A673 (cell line): ENCODE measurements around the gene FLACC1. TPM values are rescaled to one million over a fixed set of nuclear protein-coding genes. Genes with fewer than 3 reads are reported as not detected.
"Not testable (repeated sequence)": the region's sequence is repeated elsewhere in the genome, so short reads cannot be mapped to it uniquely, and the experiment has no call there.

Source experiments
- BruUV-seq: library from RNA; stranded (reverse); fragments of 400-500 nt; replicated peaks from 2 replicates; lab custom pipeline; 2021; lab: Mats Ljungman, UMichigan
- CTCF ChIA-PET: fragments of 300-600 bp; sonication (Branson Sonifier 250); formaldehyde crosslinking; loops from one replicate; lab custom pipeline; 2022; ENCODE audit warnings: antibody characterized with exemption; lab: Charles Lee
- POLR2A ChIA-PET: fragments of 300-600 bp; sonication (Branson Sonifier 250); formaldehyde crosslinking; loops from one replicate; lab custom pipeline; 2022; ENCODE audit warnings: antibody characterized with exemption; ENCODE audit not compliant: low non-redundant PET; lab: Charles Lee
- DNase-seq: peaks from one replicate; pipeline ENCODE4 v3.0.0-alpha.2; 2015; ENCODE audit warnings: low spot score
- H3K27ac ChIP-seq: fragments of 200-600 bp; sonication (generic); 2 replicates; pipeline ENCODE4 v1.5.1; 2016; ENCODE audit warnings: mixed run types, low read depth, mild to moderate bottlenecking, mixed read lengths, antibody characterized with exemption, low read length; ENCODE audit not compliant: poor library complexity, severe bottlenecking
- H3K27me3 ChIP-seq: fragments of 200-600 bp; sonication (generic); replicated peaks from 2 replicates; pipeline ENCODE4 v1.6.1; 2017; ENCODE audit warnings: mixed run types, low read depth, mild to moderate bottlenecking, mixed read lengths, antibody characterized with exemption, low read length; ENCODE audit not compliant: insufficient read depth, poor library complexity
- H3K36me3 ChIP-seq: fragments of 200-600 bp; sonication (generic); 2 replicates; pipeline ENCODE4 v1.6.1; 2016; ENCODE audit warnings: mixed run types, mild to moderate bottlenecking, mixed read lengths, antibody characterized with exemption, low read length; ENCODE audit not compliant: insufficient read depth, poor library complexity, severe bottlenecking
- H3K4me1 ChIP-seq: fragments of 200-600 bp; sonication (generic); 2 replicates; pipeline ENCODE4 v1.6.1; 2017; ENCODE audit warnings: mixed run types, mild to moderate bottlenecking, mixed read lengths, antibody characterized with exemption, low read length; ENCODE audit not compliant: insufficient read depth, poor library complexity, severe bottlenecking
- H3K4me3 ChIP-seq: fragments of 200-600 bp; sonication (generic); 2 replicates; pipeline ENCODE4 v1.5.1; 2016; ENCODE audit warnings: low read depth, mixed run types, mild to moderate bottlenecking, mixed read lengths, low read length; ENCODE audit not compliant: poor library complexity, severe bottlenecking
- H3K9me3 ChIP-seq: fragments of 200-600 bp; sonication (generic); 2 replicates; pipeline ENCODE4 v1.6.1; 2016; ENCODE audit warnings: mixed run types, low read depth, mild to moderate bottlenecking, mixed read lengths, antibody characterized with exemption, low read length; ENCODE audit not compliant: poor library complexity, severe bottlenecking
- CTCF ChIP-seq: fragments of 300-800, 200-600 bp; sonication (generic); conservative IDR thresholded peaks from 2 replicates; pipeline ENCODE4 v1.5.1; 2017; ENCODE audit warnings: low read depth, mild to moderate bottlenecking, antibody characterized with exemption, low read length, moderate library complexity, mixed read lengths
- EZH2 ChIP-seq: fragments of 200-600 bp; sonication (generic); IDR thresholded peaks from 2 replicates; pipeline ENCODE4 v1.6.1; 2017; ENCODE audit warnings: borderline replicate concordance, low read depth, mild to moderate bottlenecking, mixed read lengths, antibody characterized with exemption, low read length; ENCODE audit not compliant: poor library complexity, severe bottlenecking
- intact Hi-C: fragments of 100-400 bp; cut with micrococcal nuclease; formaldehyde crosslinking; loops from one replicate; pipeline ENCODE4 v1.10.0; 2022; ENCODE audit not compliant: unreplicated experiment
- total RNA-seq: library from RNA; stranded (reverse); gene quantifications from 2 replicates; pipeline ENCODE4 v1.2.3, GENCODE V29; 2021

The FLACC1 gene
- total RNA-seq, 1 experiment from 2014 or later = 2.4 TPM

- Histone ChIP-seq H3K9me3 (peaks cover 5% of the 10 kb centered on the region), H3K27ac (no peak overlapping the region), H3K4me3 (no peak overlapping the region), H3K4me1 (no peaks in the 10 kb centered on the region), H3K36me3 (no peaks in the 10 kb centered on the region), H3K27me3 (no peaks in the 10 kb centered on the region)
- BruUV-seq = no TSS peak
- DNase-seq = no peak
- TF ChIP-seq EZH2 (no peak), CTCF (no peak)
- ChIA-PET CTCF (no interaction called here), POLR2A (no interaction called here)
- intact Hi-C loops = no loop called here
Observed at GRCh38 chr2:201246280-201246679, 110.9 kb downstream of the FLACC1 start.

DNA sequence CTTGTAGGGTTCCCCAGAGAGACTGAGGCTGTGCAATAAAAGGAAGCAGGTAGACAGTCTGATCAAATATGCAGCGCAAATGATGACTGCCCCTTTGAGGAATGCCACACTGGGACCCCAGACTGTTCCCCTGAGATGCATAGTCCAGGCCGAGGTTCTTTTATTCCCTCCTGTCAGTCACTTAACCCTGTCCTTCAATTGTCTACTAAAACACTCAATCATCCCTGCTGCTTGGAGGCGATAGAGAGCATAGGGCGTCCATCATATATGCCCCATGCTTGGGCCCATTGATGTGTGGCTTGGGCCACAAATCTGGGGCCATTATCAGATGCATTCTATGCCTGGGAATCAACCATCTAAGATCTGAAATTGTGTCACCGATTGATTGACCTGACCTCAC is 112.3 kb downstream of the FLACC1 start:
- TF ChIP-seq EZH2 (no peak), CTCF (no peak)
- no peaks in the 10 kb centered on the region for H3K27me3 ChIP-seq
- no peak overlapping the region for H3K27ac ChIP-seq
- no peak overlapping the region for H3K4me3 ChIP-seq
- intact Hi-C loops = no loop called here
- CTCF ChIA-PET = interaction anchor here (0.7 kb wide), 1 partner anchor 478 kb away, joined by 5 read pairs; no protein-coding TSS in a partner anchor
- POLR2A ChIA-PET = no interaction called here
- no peaks in the 10 kb centered on the region for H3K36me3 ChIP-seq
- no peaks in the 10 kb centered on the region for H3K4me1 ChIP-seq
- BruUV-seq = no TSS peak
- DNase-seq = no peak
- peaks cover 5% of the 10 kb centered on the region for H3K9me3 ChIP-seq

DNA sequence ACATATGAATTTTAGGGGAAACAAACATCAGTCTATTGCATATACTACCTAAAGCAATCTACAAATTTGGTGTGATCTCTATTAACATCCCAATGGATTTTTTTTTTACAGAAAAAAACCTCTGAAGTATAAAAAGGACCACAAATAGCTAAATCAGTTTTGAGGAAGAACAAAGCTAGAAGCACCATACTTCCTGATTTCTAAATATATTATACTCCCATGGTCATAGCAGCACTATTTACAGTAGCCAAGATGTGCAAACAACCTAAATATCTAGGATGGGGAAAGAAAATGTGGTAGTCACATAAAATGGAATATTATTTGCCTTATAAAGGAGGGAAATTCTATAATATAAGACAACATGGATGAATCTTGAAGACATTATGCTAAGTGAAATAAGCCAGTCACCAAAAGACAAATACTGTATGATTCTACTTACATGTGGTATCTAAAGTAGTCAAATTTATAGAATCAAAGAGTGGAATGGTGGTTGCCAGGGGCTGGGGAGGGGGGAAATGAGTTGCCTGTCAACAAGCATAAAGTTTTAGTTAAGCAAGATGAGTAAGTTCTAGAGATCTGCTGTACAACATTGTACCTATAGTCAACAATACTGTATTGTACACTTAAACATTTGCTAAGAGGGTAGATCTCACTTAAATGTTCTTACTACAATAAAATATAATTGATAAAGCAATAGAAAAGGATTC is 114.4 kb downstream of the FLACC1 start:
- ChIA-PET CTCF (interaction anchor here (1.2 kb wide), 1 partner anchor 11 kb away, joined by 5 read pairs; no protein-coding TSS in a partner anchor), POLR2A (no interaction called here)
- Histone ChIP-seq H3K4me3 (no peak overlapping the region), H3K27ac (no peak overlapping the region), H3K9me3 (peaks cover 5% of the 10 kb centered on the region), H3K36me3 (no peaks in the 10 kb centered on the region), H3K4me1 (no peaks in the 10 kb centered on the region), H3K27me3 (no peaks in the 10 kb centered on the region)
- no peak for DNase-seq
- TF ChIP-seq CTCF = no peak
- no peak for TF ChIP-seq EZH2
- BruUV-seq = no TSS peak
- intact Hi-C loops = no loop called here

- H3K27me3 ChIP-seq, POLR2A ChIA-PET, H3K4me3 ChIP-seq, H3K27ac ChIP-seq, H3K36me3 ChIP-seq, CTCF ChIA-PET, BruUV-seq, H3K4me1 ChIP-seq, DNase-seq, H3K9me3 ChIP-seq: not testable (repeated sequence)
- intact Hi-C loops = loop anchor here (5.0 to 10.0 kb wide), 2 partner anchors 405 to 938 kb away; partner anchors contain the start of gene TMEM237
Observed at GRCh38 chr2:201239167-201239935, 117.8 kb downstream of the FLACC1 start.
